Body of pancreas (tissue), 4 donors: ENCODE results near the gene ZKSCAN1.

Experiments
- CTCF ChIP-seq, 7 experiments: fragments of 450-650 bp in 4 of 7; fragments of 200-600 bp in 3 of 7; sonication (generic) in 3 of 7; IDR thresholded peaks; one replicate each; pipeline ENCODE4 v1.5.1; 2016 to 2019; ENCODE audit warnings: antibody characterized with exemption in 7 of 7
- POLR2A ChIP-seq, 3 donors: fragments of 450-650 bp; IDR thresholded peaks; one replicate each; pipeline ENCODE4 v1.6.1; 2016; ENCODE audit warnings: antibody characterized with exemption in 3 of 3, mild to moderate bottlenecking in 2 of 3

DNA sequence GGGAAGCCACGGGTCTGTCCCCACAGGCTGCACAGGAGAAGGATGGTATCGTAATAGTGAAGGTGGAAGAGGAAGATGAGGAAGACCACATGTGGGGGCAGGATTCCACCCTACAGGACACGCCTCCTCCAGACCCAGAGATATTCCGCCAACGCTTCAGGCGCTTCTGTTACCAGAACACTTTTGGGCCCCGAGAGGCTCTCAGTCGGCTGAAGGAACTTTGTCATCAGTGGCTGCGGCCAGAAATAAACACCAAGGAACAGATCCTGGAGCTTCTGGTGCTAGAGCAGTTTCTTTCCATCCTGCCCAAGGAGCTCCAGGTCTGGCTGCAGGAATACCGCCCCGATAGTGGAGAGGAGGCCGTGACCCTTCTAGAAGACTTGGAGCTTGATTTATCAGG is 8.1 kb downstream of the ZKSCAN1 start:
- TF ChIP-seq CTCF (IDR thresholded peaks at IDR 0.05) (no peak), POLR2A (IDR thresholded peaks at IDR 0.05) (no peak)
